Uterus (tissue), 4 donors: ENCODE data around the gene PLCH2. TPM values are rescaled to one million over a fixed set of nuclear protein-coding genes. Genes with fewer than 3 reads are reported as not detected.

Experiments used
- DNase-seq, 2 donors: peaks; one replicate each; pipeline ENCODE4 v3.0.0-alpha.2; 2019 to 2020
- H3K27ac ChIP-seq, 2 donors: fragments of 200-600 bp; sonication (generic); 1 replicate in 1 of 2; 2 replicates in 1 of 2; pipeline ENCODE4 v1.5.1; 2016 to 2018
- H3K27me3 ChIP-seq, 2 donors: fragments of 200-600 bp; sonication (generic); one replicate each; pipeline ENCODE4 v1.5.1; 2018 to 2019; ENCODE audit warnings: control low read depth in 1 of 2
- H3K36me3 ChIP-seq, 2 donors: fragments of 200-600 bp; sonication (generic); one replicate each; pipeline ENCODE4 v1.5.1; 2019; ENCODE audit warnings: control low read depth in 1 of 2
- H3K4me1 ChIP-seq, 2 donors: fragments of 200-600 bp; sonication (generic); one replicate each; pipeline ENCODE4 v1.5.1; 2018 to 2019; ENCODE audit warnings: control low read depth in 1 of 2
- H3K4me3 ChIP-seq, 2 donors: fragments of 200-600 bp; sonication (generic); 1 replicate in 1 of 2; 2 replicates in 1 of 2; pipeline ENCODE4 v1.5.1; 2018 to 2019; ENCODE audit warnings: mild to moderate bottlenecking in 1 of 2
- H3K9me3 ChIP-seq, 2 donors: fragments of 200-600 bp; sonication (generic); one replicate each; pipeline ENCODE4 v1.5.1; 2019; ENCODE audit warnings: control low read depth in 1 of 2
- POLR2A ChIP-seq, 2 donors: fragments of 450-650 bp; IDR thresholded peaks; one replicate each; pipeline ENCODE4 v1.6.1; 2016; ENCODE audit warnings: antibody characterized with exemption in 2 of 2, mild to moderate bottlenecking in 1 of 2, moderate library complexity in 1 of 2
- intact Hi-C: fragments of 100-400 bp; cut with DNase I; formaldehyde crosslinking; loops from one replicate; pipeline ENCODE4 v1.15.1; 2023; ENCODE audit warnings: low total_unique reads
- total RNA-seq, 4 donors: library from RNA; depleted of rRNA in 3 of 4; stranded (reverse); fragments of >200 nt in 3 of 4; gene quantifications; one replicate each; pipeline versions ENCODE4 v1.1.0 to v1.2.4, GENCODE V29; 2014 to 2023
- TF ChIP-seq, protein P1 (sequence below), 4 experiments: fragments of 200-600 bp in 2 of 4; fragments of 450-650 bp in 2 of 4; sonication (generic) in 2 of 4; IDR thresholded peaks; one replicate each; pipeline ENCODE4 v1.5.1; 2016 to 2019; ENCODE audit warnings: antibody characterized with exemption in 4 of 4, mild to moderate bottlenecking in 2 of 4, moderate library complexity in 1 of 4
- donor health status: DM: yes; HTN: yes; CAD: no.

PLCH2 gene
- total RNA-seq, 4 donors from 2014 or later, result 0.21 to 3.0 TPM; not detected in 2

DNA sequence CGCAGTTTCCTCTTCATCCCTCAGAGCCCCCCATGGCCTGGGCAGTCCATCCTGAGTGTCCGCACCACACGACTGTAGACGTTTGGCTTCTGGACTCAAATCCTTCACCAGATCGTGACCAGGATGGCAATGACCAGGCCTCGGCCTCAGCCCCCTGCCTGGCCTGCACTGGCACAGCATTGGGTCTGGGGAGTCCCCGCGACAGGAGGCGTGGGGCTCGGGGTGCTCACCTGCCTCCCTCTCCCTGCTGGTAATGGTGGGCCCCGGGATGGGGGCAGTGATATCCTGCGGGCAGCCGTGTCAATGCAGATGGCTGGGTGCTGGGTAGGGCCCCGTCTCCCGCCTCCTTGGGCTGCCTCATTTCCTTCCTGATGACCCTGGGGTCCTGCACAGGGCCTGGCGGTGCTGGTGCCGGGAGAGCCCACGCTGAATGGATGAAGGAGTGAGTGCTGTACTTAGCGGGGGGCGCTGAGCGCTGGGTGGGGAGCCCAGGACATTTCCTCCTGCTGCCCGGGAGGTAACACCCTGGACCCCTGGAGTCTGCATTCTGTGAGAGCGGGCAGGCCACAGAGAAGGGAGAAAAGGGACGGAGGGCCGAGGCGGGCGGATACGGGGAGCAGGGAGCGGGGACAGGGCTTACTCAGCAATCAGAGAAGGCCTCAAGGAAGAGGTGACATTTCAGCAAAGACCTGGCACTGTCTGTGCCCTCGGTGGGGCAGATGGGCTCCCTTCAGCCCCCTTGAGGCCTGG, 78.0 kb downstream of the PLCH2 start:
- no peak for DNase-seq
- H3K27ac ChIP-seq, result peak overlapping the region in 1 of 2 donors; percentile 90
- peaks cover 0 to 11% of the 10 kb centered on the region in 2 donors for H3K4me1 ChIP-seq
- H3K36me3 ChIP-seq, result no peaks in the 10 kb centered on the region
- no peak for TF ChIP-seq POLR2A (IDR thresholded peaks at IDR 0.05)
- TF ChIP-seq, protein P1, sequence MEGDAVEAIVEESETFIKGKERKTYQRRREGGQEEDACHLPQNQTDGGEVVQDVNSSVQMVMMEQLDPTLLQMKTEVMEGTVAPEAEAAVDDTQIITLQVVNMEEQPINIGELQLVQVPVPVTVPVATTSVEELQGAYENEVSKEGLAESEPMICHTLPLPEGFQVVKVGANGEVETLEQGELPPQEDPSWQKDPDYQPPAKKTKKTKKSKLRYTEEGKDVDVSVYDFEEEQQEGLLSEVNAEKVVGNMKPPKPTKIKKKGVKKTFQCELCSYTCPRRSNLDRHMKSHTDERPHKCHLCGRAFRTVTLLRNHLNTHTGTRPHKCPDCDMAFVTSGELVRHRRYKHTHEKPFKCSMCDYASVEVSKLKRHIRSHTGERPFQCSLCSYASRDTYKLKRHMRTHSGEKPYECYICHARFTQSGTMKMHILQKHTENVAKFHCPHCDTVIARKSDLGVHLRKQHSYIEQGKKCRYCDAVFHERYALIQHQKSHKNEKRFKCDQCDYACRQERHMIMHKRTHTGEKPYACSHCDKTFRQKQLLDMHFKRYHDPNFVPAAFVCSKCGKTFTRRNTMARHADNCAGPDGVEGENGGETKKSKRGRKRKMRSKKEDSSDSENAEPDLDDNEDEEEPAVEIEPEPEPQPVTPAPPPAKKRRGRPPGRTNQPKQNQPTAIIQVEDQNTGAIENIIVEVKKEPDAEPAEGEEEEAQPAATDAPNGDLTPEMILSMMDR (IDR thresholded peaks at IDR 0.05), result no peak
- H3K9me3 ChIP-seq, result no peaks in the 10 kb centered on the region
- no peaks in the 10 kb centered on the region for H3K27me3 ChIP-seq
- H3K4me3 ChIP-seq, result no peak overlapping the region
- intact Hi-C loops, result no loop called here

DNA sequence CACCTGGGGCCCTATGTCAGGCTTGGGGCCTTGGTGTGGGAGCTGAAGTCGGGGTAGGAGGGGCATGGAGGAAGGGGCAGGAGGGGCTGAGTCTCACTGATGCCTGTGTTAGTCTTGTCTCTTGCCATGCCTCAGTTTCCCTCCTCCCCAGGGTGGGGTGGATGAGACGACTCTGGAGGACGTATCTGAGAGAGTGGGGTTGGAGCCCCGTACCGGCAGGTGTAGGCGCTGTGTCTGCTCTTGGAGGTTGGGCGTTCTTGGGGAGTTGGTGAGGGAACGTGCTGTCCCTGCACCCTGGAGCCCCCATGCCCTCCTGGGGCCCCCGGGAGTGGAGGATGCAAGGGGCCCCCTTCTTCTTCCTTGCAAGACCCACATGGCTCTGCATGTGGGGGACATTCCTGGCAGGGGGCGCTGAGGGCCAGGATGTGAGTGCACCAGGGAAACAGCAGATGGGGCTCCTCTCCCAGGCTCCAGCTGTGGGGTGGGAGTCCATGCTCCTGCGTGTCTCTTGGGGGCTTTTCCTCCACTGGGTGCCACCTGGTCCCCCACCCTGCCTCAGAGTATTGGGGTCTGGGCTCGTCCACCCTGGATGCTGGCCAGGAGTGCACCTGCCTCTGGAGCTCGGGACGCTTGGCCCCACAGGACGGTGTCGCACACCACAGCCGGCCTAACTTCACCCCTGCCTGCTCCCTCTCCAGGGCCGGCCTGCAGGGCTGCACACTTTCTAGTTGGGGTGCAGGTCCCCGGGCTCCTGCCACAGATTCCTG, 78.7 kb downstream of the PLCH2 start:
- Histone ChIP-seq H3K9me3 (no peaks in the 10 kb centered on the region), H3K36me3 (no peaks in the 10 kb centered on the region), H3K4me1 (peaks cover 0 to 7% of the 10 kb centered on the region in 2 donors), H3K27ac (peak overlapping the region; percentile 88 to 90), H3K27me3 (no peaks in the 10 kb centered on the region), H3K4me3 (peak overlapping the region in 1 of 2 donors; percentile 82)
- TF ChIP-seq POLR2A (IDR thresholded peaks at IDR 0.05), result no peak
- TF ChIP-seq, protein P1 (IDR thresholded peaks at IDR 0.05), result peak in 2 of 4 experiments; percentile 34 to 35
- DNase-seq, result no peak
- intact Hi-C loops, result no loop called here

Other genes starting within 250 kb of the PLCH2 start
- gene SKI, start 248.0 kb upstream of the PLCH2 start, total RNA-seq, result 100 to 1,000 TPM in 1 of 4 donors, 10 to 100 TPM in 3; 22.8 to 148 (median 34.9) TPM
- gene MORN1, start 84.7 kb upstream of the PLCH2 start, total RNA-seq, result 10 to 100 TPM in 2 of 4 donors, 1 to 10 TPM in 1, under 1 TPM in 1; 0.59 to 20.0 (median 9.5) TPM
- 100 to 1,000 TPM in 1 of 4 donors, 10 to 100 TPM in 3; 34.1 to 105 (median 57.3) TPM for gene RER1, start 84.4 kb upstream of the PLCH2 start, total RNA-seq
- gene PEX10, start 63.7 kb upstream of the PLCH2 start, total RNA-seq, result 10 to 100 TPM in 3 of 4 donors, under 1 TPM in 1; 0.77 to 23.6 (median 13.2) TPM
- gene PANK4, start 50.3 kb downstream of the PLCH2 start, total RNA-seq, result 10 to 100 TPM; 29.2 to 43.9 (median 33.6) TPM
- 1 to 10 TPM in 2 of 4 donors, under 1 TPM in 1, not detected in 1; 0.34 to 2.8 (median 1.8) TPM for gene HES5, start 54.0 kb downstream of the PLCH2 start, total RNA-seq
- gene TNFRSF14, start 80.1 kb downstream of the PLCH2 start, total RNA-seq, result 100 to 1,000 TPM in 1 of 4 donors, 10 to 100 TPM in 3; 17.5 to 102 (median 47.7) TPM
- 10 to 100 TPM in 2 of 4 donors, 1 to 10 TPM in 1, under 1 TPM in 1; 0.51 to 20.5 (median 13.2) TPM for gene PRXL2B, start 110.5 kb downstream of the PLCH2 start, total RNA-seq
- gene MMEL1, start 156.7 kb downstream of the PLCH2 start, total RNA-seq, result 1 to 10 TPM in 2 of 4 donors, not detected in 2; 2.6 to 4.8 TPM